ENCODE data around the gene PTPN13.

Gene PTPN13

GRCh38 chr4:86587381-86588140 lies 6.6 kb upstream of the PTPN13 start:
- no peak for DNase-seq (ENCODE audit: low read depth in 2 of 2)

- no peak for DNase-seq (ENCODE audit: low read depth in 2 of 2)
Observed at GRCh38 chr4:86592553-86593249, 1.4 kb upstream of the PTPN13 start.

- DNase-seq (ENCODE audit: low read depth in 2 of 2), result no peak
Observed at GRCh38 chr4:86594559-86595425, 677 bp downstream of the PTPN13 start.

GRCh38 chr4:86595426-86595805 lies 1.3 kb downstream of the PTPN13 start:
- DNase-seq (ENCODE audit: low read depth in 2 of 2), result no peak

- no peak for DNase-seq (ENCODE audit: low read depth in 2 of 2)
Observed at GRCh38 chr4:86596807-86597206, 2.7 kb downstream of the PTPN13 start.

- DNase-seq (ENCODE audit: low read depth in 2 of 2), result no peak
Observed at GRCh38 chr4:86600007-86600653, 6.0 kb downstream of the PTPN13 start.

- no peak for DNase-seq (ENCODE audit: low read depth in 2 of 2)
Observed at GRCh38 chr4:86603311-86603885, 9.3 kb downstream of the PTPN13 start.

GRCh38 chr4:86606809-86607208 lies 12.7 kb downstream of the PTPN13 start:
- DNase-seq (ENCODE audit: low read depth in 2 of 2), result no peak

- DNase-seq (ENCODE audit: low read depth in 2 of 2), result no peak
Observed at GRCh38 chr4:86608757-86609375, 14.8 kb downstream of the PTPN13 start.

GRCh38 chr4:86611757-86612156 lies 17.6 kb downstream of the PTPN13 start:
- DNase-seq (ENCODE audit: low read depth in 2 of 2), result no peak

- DNase-seq (ENCODE audit: low read depth in 2 of 2), result no peak
Observed at GRCh38 chr4:86613734-86614133, 19.6 kb downstream of the PTPN13 start.

- DNase-seq (ENCODE audit: low read depth in 2 of 2), result no peak
Observed at GRCh38 chr4:86614865-86615264, 20.8 kb downstream of the PTPN13 start.

GRCh38 chr4:86615501-86615900 lies 21.4 kb downstream of the PTPN13 start:
- DNase-seq (ENCODE audit: low read depth in 2 of 2), result no peak

GRCh38 chr4:86619656-86620055 lies 25.5 kb downstream of the PTPN13 start:
- no peak for DNase-seq (ENCODE audit: low read depth in 2 of 2)

GRCh38 chr4:86621435-86621834 lies 27.3 kb downstream of the PTPN13 start:
- DNase-seq (ENCODE audit: low read depth in 2 of 2), result no peak

- DNase-seq (ENCODE audit: low read depth in 2 of 2), result no peak
Observed at GRCh38 chr4:86626066-86626465, 32.0 kb downstream of the PTPN13 start.

- DNase-seq (ENCODE audit: low read depth in 2 of 2), result no peak
Observed at GRCh38 chr4:86627462-86628135, 33.5 kb downstream of the PTPN13 start.

- DNase-seq (ENCODE audit: low read depth in 2 of 2), result no peak
Observed at GRCh38 chr4:86630629-86631028, 36.5 kb downstream of the PTPN13 start.

GRCh38 chr4:86631166-86631565 lies 37.1 kb downstream of the PTPN13 start:
- no peak for DNase-seq (ENCODE audit: low read depth in 2 of 2)

GRCh38 chr4:86633854-86634253 lies 39.7 kb downstream of the PTPN13 start:
- DNase-seq (ENCODE audit: low read depth in 2 of 2), result no peak

GRCh38 chr4:86640469-86640868 lies 46.4 kb downstream of the PTPN13 start:
- DNase-seq (ENCODE audit: low read depth in 2 of 2), result no peak
